NCI-H146 (cell line): ENCODE data around the gene TEDC1.

Experiments used
- DNase-seq: peaks from one replicate; lab custom pipeline; 2025; lab: John Stamatoyannopoulos, UW

Gene TEDC1, protein sequence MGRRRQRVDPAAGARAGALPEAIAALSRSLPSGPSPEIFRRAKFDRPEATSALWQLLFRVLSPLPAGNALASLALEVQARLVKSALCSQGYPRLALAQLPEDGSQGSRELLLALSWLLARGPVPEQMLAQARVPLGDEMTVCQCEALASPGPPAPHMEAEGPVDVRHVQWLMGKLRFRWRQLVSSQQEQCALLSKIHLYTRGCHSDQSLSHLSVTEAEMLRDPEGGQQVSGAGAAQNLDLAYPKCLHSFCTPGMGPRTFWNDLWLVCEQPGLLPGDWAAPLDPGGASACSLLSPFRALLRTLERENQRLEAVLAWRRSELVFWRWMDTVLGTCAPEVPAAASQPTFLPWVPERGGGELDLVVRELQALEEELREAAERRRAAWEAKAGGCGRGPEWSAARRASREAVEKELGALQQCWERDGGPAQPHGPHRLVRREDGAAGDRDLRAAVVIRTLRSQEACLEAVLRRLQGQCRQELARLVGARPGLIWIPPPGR

DNA sequence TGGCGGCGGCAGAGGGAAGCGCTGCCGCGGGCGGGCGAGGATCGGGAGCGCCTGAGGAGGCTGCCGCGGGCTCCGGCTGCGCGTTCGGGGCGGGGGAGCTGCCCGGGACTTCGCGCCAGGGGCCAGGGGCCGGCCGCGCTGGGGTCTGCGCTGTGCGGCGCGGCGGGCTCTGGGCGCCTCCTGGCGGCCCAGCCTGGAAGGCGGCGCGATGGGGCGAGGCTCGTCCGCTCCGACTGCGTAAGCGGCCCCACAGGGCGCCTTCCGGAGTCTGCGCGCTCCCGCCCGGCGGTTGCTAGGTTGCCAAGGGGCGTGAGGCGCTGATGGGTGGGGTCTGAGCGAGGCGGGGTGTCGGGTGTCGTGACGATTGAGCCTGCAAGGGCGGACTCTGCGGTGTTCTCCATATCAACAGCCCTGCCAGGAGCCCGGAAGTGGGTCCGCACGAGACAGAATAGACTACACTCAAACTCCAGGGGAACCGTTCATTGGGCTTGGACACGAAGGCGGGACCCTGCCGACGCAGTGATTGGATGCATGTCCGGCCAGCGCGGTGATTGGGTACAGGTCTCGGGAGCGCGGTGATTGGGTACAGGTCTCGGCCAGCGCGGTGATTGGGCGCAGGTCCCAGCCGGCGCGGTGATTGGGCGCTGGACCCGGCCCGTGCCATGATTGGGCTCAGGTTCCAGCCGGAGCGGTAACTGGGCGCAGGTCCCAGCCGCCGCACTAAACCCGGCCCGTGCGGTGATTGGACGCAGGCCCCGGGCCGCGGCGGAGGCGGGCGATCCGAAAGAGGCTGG, at the start of gene TEDC1:
Gene TEDC1 (plus strand): TSS at position 675 of the 794 bp plus-strand sequence. CDS start 130 bp downstream, outside the sequence.
- DNase-seq: peak; percentile 100

GRCh38 chr14:105442125-105442524, 48.9 kb upstream of the TEDC1 start:
- DNase-seq: no peak

GRCh38 chr14:105442834-105443233, 48.2 kb upstream of the TEDC1 start:
- DNase-seq: no peak

GRCh38 chr14:105444859-105445258, 46.2 kb upstream of the TEDC1 start:
- no peak for DNase-seq

DNA sequence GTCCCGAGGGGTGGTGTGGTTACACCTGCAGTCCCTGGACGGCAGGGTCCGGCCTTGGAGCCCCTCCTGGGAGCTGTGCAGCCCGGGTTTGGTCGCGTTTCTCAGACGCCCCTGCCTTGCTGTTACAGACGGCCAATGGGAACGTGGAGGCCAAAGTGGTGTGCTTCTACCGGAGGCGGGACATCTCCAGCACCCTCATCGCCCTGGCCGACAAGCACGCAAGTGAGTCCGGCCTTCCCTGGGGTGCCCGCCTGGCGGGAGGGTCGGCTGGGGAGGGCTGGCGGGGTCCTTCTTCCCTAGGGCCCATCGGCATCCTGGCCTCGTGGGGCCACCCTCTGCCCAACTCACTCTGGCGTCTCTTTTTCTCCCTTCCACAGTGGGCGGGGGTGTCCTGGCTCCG, 45.8 kb upstream of the TEDC1 start:
- no peak for DNase-seq

GRCh38 chr14:105445901-105446845, 44.9 kb upstream of the TEDC1 start:
- DNase-seq: no peak

DNA sequence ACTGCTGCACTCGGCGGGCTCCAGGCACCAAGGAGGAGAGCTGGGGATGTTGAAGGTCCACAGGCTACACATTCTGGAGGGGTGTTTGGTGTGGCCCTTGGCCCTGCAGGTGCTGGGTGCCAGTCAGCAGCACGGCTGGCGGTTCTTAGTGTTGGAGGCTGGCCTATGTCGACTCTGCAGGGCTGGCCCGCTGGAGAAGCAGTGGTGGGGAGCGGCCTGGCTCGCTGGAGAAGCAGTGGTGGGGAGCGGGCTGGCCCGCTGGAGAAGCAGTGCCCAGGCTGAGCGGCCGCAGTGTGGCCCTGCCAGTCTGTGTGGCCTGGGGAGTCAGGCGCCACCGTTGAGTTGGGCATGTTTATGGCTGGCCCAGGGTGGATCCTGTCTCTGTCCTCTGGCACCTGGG, 44.1 kb upstream of the TEDC1 start:
- no peak for DNase-seq

- DNase-seq: peak; percentile 88
Observed at GRCh38 chr14:105447651-105448640, 43.1 kb upstream of the TEDC1 start.

DNA sequence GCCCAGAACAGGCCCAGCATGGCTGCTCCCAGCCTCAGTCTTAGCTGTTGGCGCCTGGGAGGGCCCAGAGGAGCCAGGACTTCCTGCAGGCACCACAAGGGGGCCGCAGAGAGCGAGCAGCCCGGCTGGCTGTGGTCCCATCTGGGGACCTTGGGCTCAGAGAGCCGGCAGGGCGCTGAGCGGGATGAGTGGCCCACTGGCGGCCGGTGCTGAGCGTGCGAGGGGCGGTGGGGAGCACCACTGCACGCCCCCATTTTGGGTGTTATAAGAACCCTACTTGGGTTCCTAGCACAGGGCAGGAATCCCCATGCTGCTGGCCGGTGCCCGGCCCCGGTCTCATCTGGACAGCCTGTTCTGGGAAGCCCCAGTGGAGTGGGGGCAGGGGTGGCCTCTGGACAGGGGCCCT, 42.3 kb upstream of the TEDC1 start:
- peak; percentile 31 for DNase-seq

DNA sequence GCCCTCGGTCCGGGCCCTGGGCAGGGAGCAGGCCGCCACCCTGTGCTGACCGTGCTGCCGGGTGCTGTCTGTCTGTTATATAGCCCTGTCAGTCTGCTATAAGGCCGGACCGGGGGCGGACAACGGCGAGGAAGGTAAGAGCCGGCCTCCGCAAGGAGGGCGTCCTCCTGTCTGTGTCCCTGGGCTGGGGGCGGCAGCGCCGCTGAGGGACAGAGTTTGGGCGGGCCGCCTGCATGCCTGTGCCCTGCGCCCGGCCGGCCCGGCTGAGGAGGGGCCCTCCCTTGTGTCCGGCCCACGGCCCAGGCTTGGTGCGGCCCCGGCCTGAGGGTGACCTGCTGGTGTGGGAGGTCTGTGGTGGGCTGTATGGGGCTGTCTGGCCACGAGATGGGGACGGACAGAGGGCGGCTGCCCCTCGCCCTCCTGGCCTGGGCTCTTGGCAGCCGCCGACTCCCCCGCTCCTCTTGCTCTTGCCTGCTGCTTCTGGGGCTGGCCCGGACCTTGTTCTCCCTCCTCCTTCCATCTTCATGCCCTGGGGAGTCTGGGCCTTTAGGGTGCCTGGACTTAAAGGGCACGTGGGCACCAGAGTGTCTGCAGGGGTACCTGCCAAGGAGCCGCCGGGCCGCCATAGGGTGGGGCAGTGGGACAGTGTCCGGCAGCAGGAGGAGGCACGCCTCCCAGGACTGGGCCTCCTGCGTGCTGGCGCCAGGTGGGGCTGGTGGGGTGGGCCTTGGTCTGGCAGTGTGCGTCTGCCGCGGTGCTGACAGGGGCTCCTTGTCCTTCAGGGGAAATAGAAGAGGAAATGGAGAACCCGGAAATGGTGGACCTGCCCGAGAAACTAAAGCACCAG, 41.5 kb upstream of the TEDC1 start:
- DNase-seq: no peak

DNA sequence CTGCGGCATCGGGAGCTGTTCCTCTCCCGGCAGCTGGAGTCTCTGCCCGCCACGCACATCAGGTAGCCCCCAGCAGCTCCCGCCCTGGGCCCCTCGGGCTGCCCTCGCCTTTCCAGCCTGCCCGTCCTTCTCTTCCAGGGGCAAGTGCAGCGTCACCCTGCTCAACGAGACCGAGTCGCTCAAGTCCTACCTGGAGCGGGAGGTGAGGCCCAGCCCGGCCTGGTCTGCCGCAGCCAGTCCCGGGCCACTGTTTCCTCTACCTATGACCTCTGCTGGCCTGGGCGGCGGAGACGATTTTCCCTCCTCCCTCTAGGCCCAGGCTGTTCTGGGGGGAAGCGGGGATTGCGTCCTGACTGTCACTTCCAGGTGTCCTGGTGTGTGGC, 40.9 kb upstream of the TEDC1 start:
- no peak for DNase-seq

DNA sequence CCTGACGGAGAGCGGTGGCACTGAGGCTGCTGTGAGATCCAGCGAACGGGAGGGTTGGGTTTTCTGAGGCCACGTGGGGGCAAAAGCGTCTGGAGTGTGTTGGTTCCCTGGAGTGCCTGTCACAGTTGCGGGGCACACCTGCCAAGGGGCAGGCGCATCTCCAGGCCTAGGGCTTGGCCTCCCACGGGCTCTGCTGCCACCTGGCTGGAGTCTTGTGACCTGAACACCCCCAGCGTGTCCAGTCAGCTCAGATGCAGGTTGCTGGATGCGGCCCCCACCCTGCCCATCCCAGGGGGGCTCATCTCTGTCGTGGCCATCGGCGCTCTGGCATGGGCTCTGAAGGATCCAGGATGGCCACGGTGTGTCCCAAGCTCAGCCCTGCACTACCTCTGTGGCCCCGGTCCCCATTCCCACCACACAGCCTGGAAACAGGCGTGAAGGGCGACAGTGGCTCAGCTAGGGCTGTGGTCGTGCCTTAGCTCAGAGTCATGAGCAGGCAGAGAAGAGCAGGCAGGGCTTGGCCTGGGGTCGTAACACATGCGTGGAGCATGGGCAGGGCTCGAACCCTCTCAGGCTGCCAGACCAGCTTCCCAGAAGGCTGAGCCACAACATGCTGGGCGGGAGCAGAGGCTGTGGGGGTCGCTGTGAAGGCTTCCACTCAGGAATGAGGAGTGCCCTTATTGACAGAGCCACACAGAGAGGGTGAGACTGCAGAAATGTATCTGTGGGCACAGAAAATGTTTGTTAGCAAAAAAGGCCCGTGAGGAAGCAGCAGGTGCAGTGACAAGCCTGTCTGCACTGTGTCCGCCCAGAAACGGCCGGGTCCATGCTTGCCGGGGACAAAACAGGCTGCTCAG, 40.0 kb upstream of the TEDC1 start:
- no peak for DNase-seq

DNA sequence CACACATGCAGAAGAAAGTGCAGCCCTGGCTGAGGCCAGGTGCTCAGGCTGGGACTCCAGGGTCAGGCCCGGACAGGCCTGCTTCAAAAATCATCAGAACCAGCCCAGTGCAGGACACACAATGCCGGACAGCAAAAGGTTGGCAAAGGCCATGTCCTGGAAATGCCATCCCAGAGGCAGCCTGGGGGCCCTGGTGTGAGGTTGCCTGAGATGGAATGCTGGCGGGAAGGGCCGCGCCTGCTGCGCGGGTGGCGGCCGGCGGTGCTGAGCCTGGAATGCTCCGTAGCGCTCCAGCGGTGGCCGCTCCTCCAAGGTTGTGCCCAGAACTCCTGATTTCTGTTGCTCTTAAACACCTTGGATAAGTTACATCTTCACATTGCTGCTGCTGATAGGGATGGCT, 38.1 kb upstream of the TEDC1 start:
- no peak for DNase-seq

DNA sequence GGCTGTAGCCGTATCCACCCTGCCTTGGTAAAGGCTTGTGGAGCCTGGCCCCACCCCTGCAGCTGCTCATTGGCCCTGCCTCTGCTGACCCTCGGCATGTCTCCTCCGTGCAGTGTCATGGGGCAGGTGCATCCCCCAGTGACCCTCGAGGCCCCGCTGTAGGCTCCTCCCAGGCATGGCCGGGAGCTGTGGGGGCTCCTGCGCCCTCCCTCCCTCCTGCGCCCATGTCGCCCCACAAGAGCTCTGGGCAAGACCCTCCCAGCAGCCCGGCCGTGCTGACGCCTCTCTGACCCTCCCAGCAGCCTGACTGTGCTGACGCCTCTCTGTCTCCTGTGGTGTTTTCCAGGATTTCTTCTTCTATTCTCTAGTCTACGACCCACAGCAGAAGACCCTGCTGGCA, 37.2 kb upstream of the TEDC1 start:
- no peak for DNase-seq

- no peak for DNase-seq
Observed at GRCh38 chr14:105455086-105455640, 35.9 kb upstream of the TEDC1 start.

DNA sequence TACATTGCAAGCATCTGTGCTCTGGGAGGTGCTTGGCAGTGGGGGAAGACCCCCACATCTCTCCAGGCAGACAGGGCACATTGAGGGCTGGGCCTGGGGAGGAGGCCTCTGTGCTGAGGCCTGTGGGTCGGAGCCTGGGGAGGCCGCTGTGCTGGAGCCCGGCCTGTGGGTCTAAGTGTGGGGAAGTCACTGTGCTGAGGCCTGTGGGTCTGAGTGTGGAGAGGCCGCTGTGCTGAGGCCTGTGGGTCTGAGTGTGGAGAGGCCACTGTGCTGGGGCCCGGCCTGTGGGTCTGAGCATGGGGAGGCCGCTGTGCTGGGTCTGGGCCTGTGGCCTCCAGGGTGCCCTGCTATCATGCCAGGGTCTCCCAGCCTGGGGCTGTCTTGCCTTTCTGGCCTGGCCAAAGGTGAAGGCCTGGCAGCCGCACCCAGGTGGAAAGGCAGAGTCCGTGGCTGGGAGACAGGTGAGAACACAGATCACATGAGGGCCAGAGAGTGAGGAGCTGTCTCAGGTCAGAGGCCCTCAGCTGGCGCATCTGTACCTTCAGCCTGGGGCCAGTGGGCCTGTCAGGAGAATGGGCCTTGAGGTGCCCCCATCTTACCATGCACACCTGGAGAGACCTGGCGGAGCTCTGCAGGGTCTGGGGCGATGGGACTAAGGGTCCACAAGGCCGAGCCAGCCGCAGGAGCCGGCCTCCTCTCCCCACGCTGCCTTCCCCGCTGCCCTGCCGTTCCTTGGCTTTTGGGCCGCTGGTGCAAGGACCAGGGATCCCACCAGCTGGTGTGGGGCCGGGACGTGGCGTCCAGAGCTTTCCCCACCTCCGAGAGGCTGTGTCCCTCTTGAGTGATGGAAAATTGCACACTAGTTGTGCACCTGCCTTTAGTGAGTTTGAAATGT, 35.0 kb upstream of the TEDC1 start:
- DNase-seq: no peak
